ENCODE data around the gene TSPAN19.

TSPAN19 gene

GRCh38 chr12:84998341-84998740 is 37.7 kb downstream of the TSPAN19 start:
- DNase-seq = no peak

- no peak for DNase-seq
These were observed 39.3 kb downstream of the TSPAN19 start for GRCh38 chr12:84996759-84997158.

- no peak for DNase-seq
These were observed 40.4 kb downstream of the TSPAN19 start for GRCh38 chr12:84995641-84996040.

- no peak for DNase-seq
These were observed 41.7 kb downstream of the TSPAN19 start for GRCh38 chr12:84994426-84994825.

GRCh38 chr12:84986586-84986985 is 49.5 kb downstream of the TSPAN19 start:
- no peak for DNase-seq

GRCh38 chr12:84986117-84986516 is 50.0 kb downstream of the TSPAN19 start:
- no peak for DNase-seq

- no peak for DNase-seq
These were observed 52.8 kb downstream of the TSPAN19 start for GRCh38 chr12:84983289-84983688.

GRCh38 chr12:84982888-84983287 is 53.2 kb downstream of the TSPAN19 start:
- DNase-seq = no peak

GRCh38 chr12:84978921-84979320 is 57.2 kb downstream of the TSPAN19 start:
- no peak for DNase-seq

GRCh38 chr12:84976133-84976532 is 59.9 kb downstream of the TSPAN19 start:
- DNase-seq = no peak

GRCh38 chr12:84974155-84974815 is 61.8 kb downstream of the TSPAN19 start:
- DNase-seq = no peak

GRCh38 chr12:84973026-84973425 is 63.1 kb downstream of the TSPAN19 start:
- no peak for DNase-seq

GRCh38 chr12:84969226-84969625 is 66.9 kb downstream of the TSPAN19 start:
- DNase-seq = no peak
